GM10248 (cell line): ENCODE measurements around the gene EEFSEC.

Experiments
- CTCF ChIA-PET: fragments of 300-600 bp; sonication (Branson Sonifier 250); formaldehyde crosslinking; extraction: SDS; loops from one replicate; lab custom pipeline; 2021; ENCODE audit warnings: antibody characterized with exemption; lab: Yijun Ruan, JAX
- POLR2A ChIA-PET: fragments of 350-650 bp; sonication (Branson Sonifier 250); formaldehyde crosslinking; extraction: SDS; loops from one replicate; lab custom pipeline; 2020; ENCODE audit warnings: antibody characterized with exemption; lab: Yijun Ruan, JAX
- DNase-seq: peaks from one replicate; pipeline ENCODE4 v3.0.0; 2012; ENCODE audit errors: extremely low spot score
- TF ChIP-seq, protein P1 (sequence below): IDR thresholded peaks from 2 replicates; pipeline ENCODE4 v1.5.1; 2012; ENCODE audit warnings: mild to moderate bottlenecking, low read depth; ENCODE audit errors: extremely low read depth, missing control alignments, control extremely low read depth

The EEFSEC gene

DNA sequence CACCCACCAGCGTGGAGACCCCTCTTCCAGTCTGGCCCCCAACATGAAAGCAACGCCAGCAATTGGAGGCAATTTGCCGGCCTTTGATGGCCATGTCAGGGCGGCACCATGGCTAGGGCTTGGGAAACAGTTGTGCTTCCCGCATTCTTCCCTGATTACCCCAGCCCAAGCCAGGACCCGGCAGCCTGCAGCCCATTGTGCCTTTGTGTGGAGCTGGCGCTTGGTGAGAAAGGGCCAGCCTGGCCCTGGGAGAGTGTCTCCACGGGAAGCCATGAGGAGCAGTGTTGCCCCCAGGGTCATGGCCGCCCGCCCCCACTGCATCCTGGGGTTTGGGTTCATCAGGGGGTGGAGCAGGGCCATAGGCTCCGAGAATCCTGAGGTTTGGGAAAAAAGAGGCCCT lies 247.4 kb downstream of the EEFSEC start:
- no peak for DNase-seq
- ChIA-PET POLR2A (no interaction called here), CTCF (no interaction called here)
- TF ChIP-seq, protein P1, sequence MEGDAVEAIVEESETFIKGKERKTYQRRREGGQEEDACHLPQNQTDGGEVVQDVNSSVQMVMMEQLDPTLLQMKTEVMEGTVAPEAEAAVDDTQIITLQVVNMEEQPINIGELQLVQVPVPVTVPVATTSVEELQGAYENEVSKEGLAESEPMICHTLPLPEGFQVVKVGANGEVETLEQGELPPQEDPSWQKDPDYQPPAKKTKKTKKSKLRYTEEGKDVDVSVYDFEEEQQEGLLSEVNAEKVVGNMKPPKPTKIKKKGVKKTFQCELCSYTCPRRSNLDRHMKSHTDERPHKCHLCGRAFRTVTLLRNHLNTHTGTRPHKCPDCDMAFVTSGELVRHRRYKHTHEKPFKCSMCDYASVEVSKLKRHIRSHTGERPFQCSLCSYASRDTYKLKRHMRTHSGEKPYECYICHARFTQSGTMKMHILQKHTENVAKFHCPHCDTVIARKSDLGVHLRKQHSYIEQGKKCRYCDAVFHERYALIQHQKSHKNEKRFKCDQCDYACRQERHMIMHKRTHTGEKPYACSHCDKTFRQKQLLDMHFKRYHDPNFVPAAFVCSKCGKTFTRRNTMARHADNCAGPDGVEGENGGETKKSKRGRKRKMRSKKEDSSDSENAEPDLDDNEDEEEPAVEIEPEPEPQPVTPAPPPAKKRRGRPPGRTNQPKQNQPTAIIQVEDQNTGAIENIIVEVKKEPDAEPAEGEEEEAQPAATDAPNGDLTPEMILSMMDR: no peak

DNA sequence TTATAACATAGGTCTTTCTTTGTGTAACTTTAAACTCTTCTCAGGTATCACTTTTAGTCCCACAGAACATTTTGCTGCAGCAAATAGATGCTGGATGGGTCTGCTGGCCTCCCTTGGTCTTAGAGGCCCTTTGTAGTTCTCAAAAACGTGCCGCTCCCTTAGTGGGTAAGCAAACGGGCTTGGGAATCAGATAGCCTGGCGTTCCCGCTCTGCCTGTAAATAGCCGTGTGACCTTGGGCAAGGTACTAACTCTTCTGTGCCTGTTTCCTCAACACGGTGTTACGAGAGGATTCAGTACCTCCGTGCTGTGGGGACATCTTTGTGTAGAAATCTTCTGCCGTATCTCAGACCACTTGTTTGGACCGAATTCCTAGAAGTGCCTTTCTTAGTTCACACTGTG lies 249.0 kb downstream of the EEFSEC start:
- POLR2A ChIA-PET: no interaction called here
- CTCF ChIA-PET: interaction anchor here (1.0 kb wide), 1 partner anchor 11 kb away, joined by 3 read pairs; no protein-coding TSS in a partner anchor
- TF ChIP-seq, protein P1: no peak
- DNase-seq: no peak

DNA sequence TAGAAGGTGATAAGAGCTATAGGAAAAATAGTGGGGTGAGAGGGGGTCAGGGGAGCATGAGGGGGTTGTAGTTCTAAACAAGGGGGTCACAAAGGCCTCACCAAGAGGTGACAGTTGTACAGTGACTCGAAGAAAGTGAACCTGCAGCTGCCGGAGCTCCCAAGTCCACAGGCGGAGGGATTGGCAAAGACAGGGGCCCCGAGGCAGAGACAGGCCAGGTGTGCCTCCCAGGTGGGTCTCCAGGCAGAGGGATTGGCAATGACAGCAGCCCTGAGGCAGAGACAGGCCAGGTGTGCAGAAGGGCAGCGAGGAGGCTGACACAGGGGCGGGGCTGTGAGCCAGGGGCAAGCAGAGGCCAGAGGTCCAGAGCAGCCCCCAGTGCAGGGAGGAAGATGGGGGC lies 249.7 kb downstream of the EEFSEC start:
- ChIA-PET CTCF (no interaction called here), POLR2A (no interaction called here)
- TF ChIP-seq, protein P1: no peak
- no peak for DNase-seq

DNA sequence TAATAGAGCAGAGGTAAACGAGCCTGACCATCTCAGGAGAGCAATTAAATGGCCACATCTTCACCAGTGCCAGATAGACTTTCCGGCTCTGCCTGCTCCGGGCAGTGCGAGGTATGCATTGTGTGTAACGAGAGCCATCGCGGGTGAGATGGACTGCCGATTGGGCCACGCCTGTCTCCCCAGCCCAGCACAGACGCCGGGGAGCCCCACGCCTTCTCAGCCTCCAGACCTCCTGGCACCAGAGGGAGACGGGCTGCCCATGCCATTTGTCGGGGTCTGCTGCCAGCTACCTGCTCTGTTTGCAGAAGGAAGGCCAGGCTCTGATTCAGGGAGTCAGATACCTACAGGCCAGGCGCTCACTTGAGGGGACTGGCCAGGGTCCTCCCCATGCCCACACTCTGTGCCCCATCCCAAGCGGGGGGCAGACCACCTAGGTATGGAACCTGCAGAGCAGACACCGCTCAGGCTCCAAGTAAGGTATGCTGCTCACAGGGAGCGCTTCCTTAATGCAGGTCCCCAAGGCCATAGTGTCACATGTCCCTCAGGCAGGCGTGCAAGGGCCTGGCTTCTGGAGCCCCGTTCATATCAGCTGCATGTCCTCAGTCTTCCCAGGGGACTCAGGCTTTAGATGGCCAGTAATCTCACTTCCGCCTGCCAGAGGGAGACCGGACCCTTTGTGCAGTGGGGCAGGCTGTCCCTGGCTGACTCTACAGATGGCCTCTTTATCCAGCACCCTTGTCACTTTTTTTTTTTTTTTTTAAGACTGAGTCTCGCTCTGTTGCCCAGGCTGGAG lies 251.2 kb downstream of the EEFSEC start:
- TF ChIP-seq, protein P1: no peak
- DNase-seq: no peak
- POLR2A ChIA-PET: no interaction called here
- CTCF ChIA-PET: interaction anchor here (1.0 kb wide), 1 partner anchor 20 kb away, joined by 3 read pairs; no protein-coding TSS in a partner anchor

DNA sequence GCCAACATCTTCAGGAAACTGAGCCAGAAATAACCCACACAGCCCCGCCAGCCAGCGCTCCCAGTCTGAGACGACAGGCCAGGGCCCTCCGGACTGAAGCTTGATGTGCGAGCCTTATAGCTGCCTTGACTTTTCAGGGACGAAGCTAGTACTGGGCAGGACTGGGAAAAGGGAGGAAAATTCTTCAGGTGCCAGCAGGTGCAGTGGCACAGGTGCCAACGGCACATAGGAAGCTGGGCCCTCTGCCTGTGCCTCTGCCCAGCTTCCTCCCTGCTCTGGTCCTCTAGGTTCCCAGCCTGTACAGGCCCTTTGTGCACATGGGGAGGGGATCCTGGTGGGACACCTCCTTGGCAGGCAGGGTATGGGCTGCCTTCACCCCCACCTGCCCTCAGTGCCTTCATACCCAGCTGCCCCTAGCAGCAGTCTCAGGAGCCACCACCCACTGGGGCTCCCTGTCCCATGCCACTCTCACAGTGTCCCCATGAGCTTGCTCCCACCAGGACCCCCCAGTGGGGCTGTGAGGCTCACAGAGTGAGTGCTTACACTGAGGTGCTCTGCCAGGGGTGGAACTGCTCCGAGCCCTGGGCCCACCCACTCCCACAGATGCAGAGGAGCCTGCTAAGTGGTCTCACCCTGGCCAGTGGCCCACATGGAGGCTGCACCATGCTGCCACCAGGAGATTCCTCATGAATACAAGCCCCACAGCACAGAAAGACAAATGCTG lies 252.4 kb downstream of the EEFSEC start:
- ChIA-PET CTCF (interaction anchor here (1.0 kb wide), 1 partner anchor 9 kb away, joined by 4 read pairs; no protein-coding TSS in a partner anchor), POLR2A (no interaction called here)
- no peak for DNase-seq
- TF ChIP-seq, protein P1: no peak

DNA sequence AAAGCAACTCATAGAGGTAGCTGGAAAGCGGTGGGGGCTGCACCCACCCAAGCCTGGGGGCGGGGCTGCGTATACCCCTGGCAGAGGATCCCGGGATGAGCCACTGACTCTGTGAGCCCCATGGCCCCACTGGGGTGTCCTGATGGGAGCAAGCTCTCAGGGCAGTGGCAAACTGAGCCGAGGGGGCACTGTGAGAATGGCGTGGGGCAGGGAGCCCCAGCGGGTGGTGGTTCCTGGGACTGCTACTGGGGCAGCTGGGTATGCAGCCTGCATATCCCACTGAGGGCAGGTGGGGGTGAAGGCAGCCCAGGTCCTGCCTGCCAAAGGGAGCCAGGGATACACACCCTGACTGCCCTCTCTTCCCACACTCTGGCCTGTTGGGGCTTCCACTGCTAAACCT lies 254.0 kb downstream of the EEFSEC start:
- ChIA-PET CTCF (no interaction called here), POLR2A (no interaction called here)
- TF ChIP-seq, protein P1: no peak
- no peak for DNase-seq
